Stimulated activated CD8-positive, alpha-beta memory T cell treated with anti-CD3 and anti-CD28 coated beads, Interleukin-4, amount 100 ng/mL, for 48 hours (primary cell): Measurements from ENCODE around the gene PTGR2.
A peak's percentile ranks its signal among the peaks of the same experiment; 100 is the strongest.
"Not testable (repeated sequence)": the region's sequence is repeated elsewhere in the genome, so short reads cannot be mapped to it uniquely, and the experiment has no call there.

ENCODE experiments used
- DNase-seq: peaks from one replicate; pipeline ENCODE4 v3.0.0-alpha.2; 2020

Gene PTGR2

GRCh38 chr14:73833530-73834260 is 17.9 kb upstream of the PTGR2 start:
- no peak for DNase-seq

DNA sequence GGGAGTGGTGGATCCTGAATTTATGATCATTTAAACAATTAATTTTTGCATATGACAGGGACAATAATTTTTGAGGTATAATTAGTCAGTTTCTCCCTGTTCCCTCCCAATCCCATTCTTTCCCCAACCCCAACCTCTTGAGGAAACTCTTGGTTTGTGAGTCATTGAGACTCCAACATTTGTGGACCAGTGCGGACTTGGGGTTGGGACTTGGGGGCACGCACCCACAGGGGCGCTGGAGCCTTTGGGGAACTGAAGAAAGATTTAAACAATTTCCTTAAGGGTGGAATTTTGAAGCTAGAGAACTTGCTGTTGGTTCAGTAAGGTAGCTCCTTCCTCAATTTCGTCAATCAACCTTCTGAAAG is 17.4 kb upstream of the PTGR2 start:
- no peak for DNase-seq

GRCh38 chr14:73838293-73839034 is 13.2 kb upstream of the PTGR2 start:
- DNase-seq, result not testable (repeated sequence)

DNA sequence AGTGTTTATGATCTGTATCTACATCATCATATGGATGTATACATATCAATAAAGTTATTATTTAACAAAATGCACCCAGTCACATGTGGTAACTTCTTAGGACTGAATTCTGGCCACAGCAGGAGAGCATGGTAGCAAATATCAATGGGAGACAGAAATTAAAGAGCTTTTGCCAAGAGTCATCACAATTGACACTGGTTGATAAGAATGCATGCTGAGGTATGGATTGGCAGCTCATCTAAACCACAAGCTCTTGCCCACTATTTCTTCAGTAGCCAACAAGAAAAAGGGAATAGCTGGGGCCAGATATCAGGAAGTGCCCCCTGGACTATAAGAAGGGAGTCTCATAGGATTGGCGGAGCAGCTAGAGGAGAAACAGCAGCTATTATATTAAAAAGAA is 9.4 kb upstream of the PTGR2 start:
- no peak for DNase-seq

GRCh38 chr14:73842851-73843250 is 8.8 kb upstream of the PTGR2 start:
- DNase-seq, result no peak

GRCh38 chr14:73843296-73843695 is 8.3 kb upstream of the PTGR2 start:
- DNase-seq, result no peak

DNA sequence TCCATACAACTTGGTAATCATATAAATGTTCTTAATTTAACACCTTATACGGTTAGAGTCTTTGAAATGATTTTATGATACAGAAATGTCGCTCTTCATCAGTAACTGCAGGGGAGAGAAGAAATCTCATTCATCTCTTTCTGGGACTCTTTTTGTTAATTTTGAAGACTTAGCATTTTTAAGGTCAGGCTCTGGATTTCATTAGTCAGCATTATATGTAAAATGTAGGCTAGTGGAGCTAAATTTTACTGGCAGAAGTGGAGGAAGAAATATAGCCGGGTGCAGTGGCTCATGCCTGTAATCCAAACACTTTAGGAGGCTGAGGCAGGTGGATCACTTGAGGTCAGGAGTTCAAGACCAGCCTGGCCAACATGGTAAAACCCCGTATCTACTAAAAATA is 4.7 kb upstream of the PTGR2 start:
- DNase-seq, result no peak

- no peak for DNase-seq
Measured at GRCh38 chr14:73851000-73851399, 631 bp upstream of the PTGR2 start.

DNA sequence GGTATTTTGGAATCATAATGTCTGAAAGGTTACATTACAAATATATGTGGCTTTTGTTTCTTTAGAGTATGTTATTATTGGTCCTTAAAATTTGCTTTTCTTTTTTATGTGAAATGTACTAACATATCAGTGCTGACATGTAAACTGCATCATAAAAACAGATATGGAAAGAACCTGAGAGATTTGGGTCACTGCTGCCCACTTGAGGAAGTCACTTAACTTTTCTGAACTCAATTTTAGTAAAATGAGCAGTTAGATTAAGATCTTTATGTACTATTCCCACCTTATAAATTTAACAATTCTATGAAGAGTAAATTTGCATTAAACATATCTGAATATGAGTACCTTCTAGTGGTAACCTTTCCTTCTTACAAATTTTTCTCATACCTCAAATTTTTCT is 7.5 kb downstream of the PTGR2 start:
- DNase-seq, result no peak

DNA sequence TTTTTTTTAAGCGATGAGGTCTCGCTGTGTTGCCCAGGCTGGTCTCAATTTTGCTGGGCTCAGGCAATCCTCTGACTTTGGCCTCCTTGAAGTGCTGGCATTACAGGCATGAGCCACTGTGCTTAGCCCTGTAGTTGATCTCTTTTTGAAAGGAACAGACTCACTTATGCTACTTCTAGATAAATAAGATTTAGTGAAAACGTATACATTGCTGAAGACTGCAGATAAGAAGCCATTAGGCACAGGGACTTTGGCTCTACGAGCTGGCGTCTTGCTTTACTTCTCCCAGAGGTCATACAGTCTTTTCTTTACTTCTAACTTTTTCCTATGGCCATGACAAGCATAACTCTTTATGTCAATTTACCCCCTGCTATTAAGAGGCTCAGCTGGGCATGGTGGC is 9.4 kb downstream of the PTGR2 start:
- no peak for DNase-seq

GRCh38 chr14:73862480-73862879 is 10.8 kb downstream of the PTGR2 start:
- no peak for DNase-seq

DNA sequence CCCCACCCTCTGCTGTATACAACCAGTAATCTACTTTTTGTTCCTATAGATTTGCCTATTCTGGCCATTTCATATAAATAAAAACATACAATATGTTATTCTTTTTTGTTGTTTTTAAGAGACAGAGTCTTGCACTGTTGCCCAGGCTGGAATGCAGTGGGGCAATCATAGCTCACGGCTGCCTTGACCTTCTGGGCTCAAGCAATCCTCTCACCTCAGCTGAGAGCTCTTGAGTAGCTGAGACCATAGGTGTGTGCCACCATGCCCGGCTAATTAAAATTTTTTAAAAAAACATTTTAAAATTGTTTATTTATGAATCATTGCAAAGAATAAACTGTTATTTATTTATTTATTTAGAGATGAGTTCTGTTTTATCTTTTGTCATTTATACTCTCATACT is 11.6 kb downstream of the PTGR2 start:
- DNase-seq, result no peak

DNA sequence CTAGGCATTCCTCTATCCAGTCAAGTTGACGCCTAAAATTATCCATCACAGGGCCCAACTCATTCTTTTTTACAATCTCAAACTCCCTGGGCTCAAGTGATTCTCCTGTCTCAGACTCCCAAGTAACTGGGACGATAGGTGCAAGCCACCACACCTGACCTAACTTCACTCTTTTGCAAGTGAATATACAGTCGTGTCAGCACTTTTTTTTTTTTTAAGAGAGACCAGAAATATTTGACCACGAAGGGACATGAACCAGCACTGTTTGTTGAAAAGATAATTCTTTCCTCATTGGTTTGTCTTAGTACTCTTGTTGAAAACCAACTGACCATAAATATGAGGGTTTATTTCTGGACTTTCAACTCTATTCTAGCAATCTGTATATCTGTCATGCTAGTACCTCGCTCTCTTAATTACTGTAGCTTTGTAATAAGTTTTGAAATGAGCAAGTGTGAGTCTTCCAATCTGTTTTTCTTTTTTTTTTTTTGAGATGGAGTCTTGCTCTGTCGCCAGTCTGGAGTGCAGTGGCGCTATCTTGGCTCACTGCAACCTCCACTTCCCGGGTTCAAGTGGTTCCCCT is 14.0 kb downstream of the PTGR2 start:
- no peak for DNase-seq

GRCh38 chr14:73869754-73870153 is 18.1 kb downstream of the PTGR2 start:
- DNase-seq, result not testable (repeated sequence)

- no peak for DNase-seq
Measured at GRCh38 chr14:73870525-73871235, 19.0 kb downstream of the PTGR2 start.

- no peak for DNase-seq
Measured at GRCh38 chr14:73873660-73874059, 22.0 kb downstream of the PTGR2 start.

DNA sequence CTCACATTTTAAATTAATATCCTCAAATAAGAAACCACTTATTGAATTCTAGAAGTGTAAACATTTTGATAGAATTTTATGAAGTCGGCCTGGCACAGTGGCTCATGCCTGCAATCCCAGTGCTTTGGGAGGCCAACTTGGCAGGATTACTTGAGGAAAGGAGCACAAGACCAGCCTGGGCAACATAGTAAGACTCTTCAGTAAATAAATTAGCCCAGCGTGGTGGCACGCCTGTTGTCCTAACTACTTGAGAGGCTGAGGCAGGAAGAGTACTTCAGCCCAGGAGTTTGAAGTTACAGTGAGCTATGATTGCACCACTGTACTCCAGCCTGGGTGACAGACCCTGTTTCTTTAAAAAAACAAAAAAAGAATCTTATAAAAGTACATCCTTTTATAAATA is 26.2 kb downstream of the PTGR2 start:
- DNase-seq, result no peak

DNA sequence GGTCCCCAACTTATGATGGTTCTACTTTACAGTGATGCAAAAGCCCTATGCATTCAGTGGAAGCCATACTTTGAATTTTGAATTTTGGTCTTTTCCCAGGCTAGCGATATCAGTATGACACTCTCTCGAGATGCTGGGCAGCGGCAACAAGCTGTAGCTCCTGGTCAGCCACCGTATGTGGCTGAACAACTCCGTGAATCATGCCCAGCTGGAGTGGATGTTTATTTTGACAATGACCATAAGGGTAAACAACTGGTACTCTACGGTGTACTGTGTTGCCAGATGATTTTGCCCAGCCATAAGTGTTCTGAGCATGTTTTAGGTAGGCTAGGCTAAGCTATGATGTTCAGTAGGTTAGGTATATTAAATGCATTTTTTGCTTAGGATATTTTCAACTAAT is 26.8 kb downstream of the PTGR2 start:
- no peak for DNase-seq

GRCh38 chr14:73879027-73879426 is 27.4 kb downstream of the PTGR2 start:
- DNase-seq, result no peak

DNA sequence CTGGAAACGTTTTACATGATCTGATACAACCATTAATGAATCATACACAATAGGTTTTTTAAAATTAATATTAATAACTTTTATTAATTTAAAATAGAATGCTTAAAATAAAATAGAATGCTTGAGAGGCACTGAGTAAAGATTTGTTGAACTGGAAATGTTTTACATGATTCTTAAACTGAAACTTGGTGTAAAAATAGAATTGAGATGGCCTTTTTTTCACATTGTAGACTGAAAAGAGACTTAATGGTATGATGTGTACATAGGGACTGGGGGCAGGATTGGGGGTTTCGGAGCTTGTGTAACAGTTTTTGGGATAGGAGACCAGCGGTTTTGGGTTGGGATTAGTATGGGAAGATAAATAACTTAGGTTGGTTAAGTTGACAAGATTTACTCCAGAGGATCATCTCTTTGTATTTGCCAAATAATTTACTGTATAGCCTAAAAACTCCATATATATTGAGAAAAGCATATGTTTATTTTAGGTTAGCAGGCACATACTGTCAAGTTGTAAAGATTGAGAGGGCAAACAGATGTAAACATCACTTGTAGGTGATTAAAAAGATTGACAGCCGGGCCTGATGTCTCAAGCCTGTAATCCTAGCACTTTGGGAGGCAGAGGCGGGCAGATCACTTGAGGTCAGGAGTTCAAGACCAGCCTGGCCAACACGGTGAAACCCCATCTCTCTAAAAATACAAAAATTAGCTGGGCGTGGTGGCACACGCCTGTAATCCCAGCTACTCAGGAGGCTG is 33.0 kb downstream of the PTGR2 start:
- no peak for DNase-seq

DNA sequence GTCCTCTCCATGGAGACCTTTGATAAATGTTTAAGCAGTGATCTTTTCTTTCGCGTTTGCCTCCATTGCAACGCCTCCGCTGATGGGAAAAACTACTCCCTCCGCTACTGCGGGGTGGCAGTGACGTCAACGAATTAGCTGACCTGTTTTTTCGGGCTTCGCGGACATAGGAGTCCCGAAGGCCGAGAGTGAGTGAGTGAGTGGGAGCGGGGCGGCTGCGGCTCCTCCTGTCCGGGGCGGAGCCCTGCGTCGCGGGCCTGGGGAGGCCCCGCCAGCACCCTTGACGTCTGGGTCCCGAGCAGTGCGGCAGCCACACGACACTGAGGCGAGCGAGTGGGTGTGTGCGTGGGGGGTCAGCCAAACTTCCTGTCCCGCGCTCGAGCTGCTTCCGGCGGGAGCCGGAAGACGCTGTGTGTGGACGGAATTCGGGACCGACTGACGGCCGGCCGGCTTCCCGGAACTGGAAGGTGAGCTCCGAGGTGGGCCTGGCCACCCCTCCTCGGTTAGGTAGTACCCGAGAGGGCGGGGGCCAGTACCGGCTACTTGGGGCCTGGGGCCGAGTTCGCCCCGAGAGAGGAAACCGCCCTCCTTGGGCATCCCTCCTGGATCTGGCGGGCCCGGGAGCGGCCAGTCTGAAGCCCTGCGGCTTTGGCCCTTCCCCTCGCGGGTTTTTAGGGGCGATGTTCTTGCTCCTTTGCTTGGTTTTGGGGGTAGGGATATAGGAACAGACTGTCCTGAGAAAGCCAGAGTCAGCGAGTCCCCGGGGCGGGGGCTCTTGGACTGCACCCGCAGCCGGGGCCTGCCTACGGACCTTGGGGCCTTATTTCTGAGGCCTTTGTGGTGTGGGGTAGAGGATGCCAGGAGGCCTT is 35.1 kb downstream of the PTGR2 start, which contains the start of gene ZNF410:
TSS of gene ZNF410 (plus strand) at position 411 of the 869 bp plus-strand sequence. CDS start 5,317 bp downstream, outside the sequence.
- DNase-seq, result peak; percentile 95

GRCh38 chr14:73887318-73887616 is 35.6 kb downstream of the PTGR2 start:
- no peak for DNase-seq
